SH-SY5Y (cell line): ENCODE results near the gene COPZ2.

ENCODE experiments used
- GATA2 ChIP-seq: IDR thresholded peaks from 2 replicates; pipeline ENCODE4 v1.6.1; 2011; ENCODE audit warnings: mild to moderate bottlenecking, low read depth, low read length
- GATA3 ChIP-seq: IDR thresholded peaks from 2 replicates; pipeline ENCODE4 v1.6.1; 2011; ENCODE audit warnings: low read depth, mild to moderate bottlenecking, low read length, moderate library complexity

- TF ChIP-seq GATA2 (no peak), GATA3 (no peak)
Observed at GRCh38 chr17:48006936-48007709, 30.5 kb downstream of the COPZ2 start.
